Lower lobe of right lung (tissue), 2 donors: ENCODE results near the gene FAM184B. TPM values are rescaled to one million over a fixed set of nuclear protein-coding genes. Genes with fewer than 3 reads are reported as not detected.
"Not testable (repeated sequence)": the region's sequence is repeated elsewhere in the genome, so short reads cannot be mapped to it uniquely, and the experiment has no call there.

Experiments
- ATAC-seq, 2 donors: fragments of 200-7000 bp; cut with Tn5 transposase; one replicate each; pipeline ENCODE4 v1.9.1; 2020 to 2022; ENCODE audit warnings: mild to moderate bottlenecking in 2 of 2, moderate library complexity in 2 of 2
- DNase-seq: peaks from one replicate; pipeline ENCODE4 v3.0.0-alpha.2; 2020
- H3K27ac ChIP-seq: fragments of 200-600 bp; one replicate; pipeline ENCODE4 v1.8.0; 2022
- H3K27me3 ChIP-seq: fragments of 200-600 bp; one replicate; pipeline ENCODE4 v1.8.0; 2022; ENCODE audit warnings: low read depth
- H3K36me3 ChIP-seq: fragments of 200-600 bp; one replicate; pipeline ENCODE4 v1.8.0; 2022; ENCODE audit warnings: mild to moderate bottlenecking
- H3K4me1 ChIP-seq: fragments of 200-600 bp; one replicate; pipeline ENCODE4 v1.8.0; 2022
- H3K4me3 ChIP-seq: fragments of 200-600 bp; one replicate; pipeline ENCODE4 v1.8.0; 2022; ENCODE audit warnings: mild to moderate bottlenecking
- H3K9me3 ChIP-seq: fragments of 200-600 bp; one replicate; pipeline ENCODE4 v1.8.0; 2022
- CTCF ChIP-seq: fragments of 200-600 bp; IDR thresholded peaks from one replicate; pipeline ENCODE4 v1.8.0; 2022; ENCODE audit warnings: antibody characterized with exemption, mild to moderate bottlenecking
- intact Hi-C: fragments of 100-400 bp; cut with DNase I; formaldehyde crosslinking; loops from one replicate; pipeline ENCODE4 v1.11.0; 2022
- total RNA-seq: library from RNA; stranded (reverse); fragmentation: NEBNext Ultra II Directional; extraction: Animal tissue kit (Norgen Biotek cat#: 25700); gene quantifications from one replicate; pipeline ENCODE4 v1.2.1, GENCODE V29; 2021
- donor health status: DM: no; HTN: yes; CAD: no; lungs with severe emphysema.

The FAM184B gene
- total RNA-seq, 1 donor from 2014 or later: 0.24 TPM

- no peak for TF ChIP-seq CTCF
- no peaks in the 10 kb centered on the region for H3K27me3 ChIP-seq
- H3K4me3 ChIP-seq: no peak overlapping the region
- H3K4me1 ChIP-seq: no peaks in the 10 kb centered on the region
- intact Hi-C loops: no loop called here
- H3K27ac ChIP-seq: no peak overlapping the region
- ATAC-seq: no peak
- no peaks in the 10 kb centered on the region for H3K9me3 ChIP-seq
- no peak for DNase-seq
- H3K36me3 ChIP-seq: no peaks in the 10 kb centered on the region
These were observed 93.4 kb downstream of the FAM184B start for GRCh38 chr4:17688011-17688441.

- no peak overlapping the region for H3K27ac ChIP-seq
- no peak for DNase-seq
- no peaks in the 10 kb centered on the region for H3K4me1 ChIP-seq
- H3K9me3 ChIP-seq: no peaks in the 10 kb centered on the region
- no peaks in the 10 kb centered on the region for H3K36me3 ChIP-seq
- no peak for TF ChIP-seq CTCF
- H3K4me3 ChIP-seq: no peak overlapping the region
- intact Hi-C loops: no loop called here
- no peak for ATAC-seq
- no peaks in the 10 kb centered on the region for H3K27me3 ChIP-seq
These were observed 94.1 kb downstream of the FAM184B start for GRCh38 chr4:17687237-17687857.

GRCh38 chr4:17684648-17685047, 96.8 kb downstream of the FAM184B start:
- not testable (repeated sequence) for H3K27ac ChIP-seq

GRCh38 chr4:17682222-17682566, 99.2 kb downstream of the FAM184B start:
- Histone ChIP-seq H3K4me3 (no peak overlapping the region), H3K4me1 (no peaks in the 10 kb centered on the region), H3K36me3 (no peaks in the 10 kb centered on the region), H3K9me3 (no peaks in the 10 kb centered on the region), H3K27ac (no peak overlapping the region), H3K27me3 (no peaks in the 10 kb centered on the region)
- DNase-seq (no peak), ATAC-seq (no peak)
- intact Hi-C loops: no loop called here
- no peak for TF ChIP-seq CTCF

More at GRCh38 chr4:17684648-17685047, 96.8 kb downstream of the FAM184B start:
- ATAC-seq, H3K36me3 ChIP-seq, DNase-seq, H3K4me3 ChIP-seq, H3K27me3 ChIP-seq, intact Hi-C loops, H3K4me1 ChIP-seq, H3K9me3 ChIP-seq: not testable (repeated sequence)

- no peaks in the 10 kb centered on the region for H3K27me3 ChIP-seq
- no peak for TF ChIP-seq CTCF
- ATAC-seq (no peak), DNase-seq (no peak)
- no peaks in the 10 kb centered on the region for H3K9me3 ChIP-seq
- no peak overlapping the region for H3K27ac ChIP-seq
- intact Hi-C loops: no loop called here
- H3K36me3 ChIP-seq: no peaks in the 10 kb centered on the region
- no peaks in the 10 kb centered on the region for H3K4me1 ChIP-seq
- H3K4me3 ChIP-seq: no peak overlapping the region
These were observed 99.9 kb downstream of the FAM184B start for GRCh38 chr4:17681281-17682221.
